ENCODE results near the gene LIPG. TPM values are rescaled to one million over a fixed set of nuclear protein-coding genes. Genes with fewer than 3 reads are reported as not detected.
A peak's percentile ranks its signal among the peaks of the same experiment; 100 is the strongest.

LIPG gene
- total RNA-seq, 1 donor from 2014 or later, result 6.7 TPM

- DNase-seq (ENCODE audit: low spot score), result no peak
Measured at GRCh38 chr18:49610022-49610445, 48.2 kb downstream of the LIPG start.

- no peak for DNase-seq (ENCODE audit: low spot score)
Measured at GRCh38 chr18:49611316-49611715, 49.5 kb downstream of the LIPG start.

GRCh38 chr18:49612515-49613033 is 50.7 kb downstream of the LIPG start:
- no peak for DNase-seq (ENCODE audit: low spot score)

GRCh38 chr18:49613141-49613640 is 51.3 kb downstream of the LIPG start:
- no peak for DNase-seq (ENCODE audit: low spot score)

GRCh38 chr18:49613641-49614151 is 51.8 kb downstream of the LIPG start:
- no peak for DNase-seq (ENCODE audit: low spot score)

GRCh38 chr18:49616618-49617328 is 54.9 kb downstream of the LIPG start:
- no peak for DNase-seq (ENCODE audit: low spot score)

- no peak for DNase-seq (ENCODE audit: low spot score)
Measured at GRCh38 chr18:49617329-49617695, 55.5 kb downstream of the LIPG start.

- DNase-seq (ENCODE audit: low spot score), result peak; percentile 15
Measured at GRCh38 chr18:49617865-49618264, 56.0 kb downstream of the LIPG start.

- DNase-seq (ENCODE audit: low spot score), result no peak
Measured at GRCh38 chr18:49618742-49619681, 57.2 kb downstream of the LIPG start.

- no peak for DNase-seq (ENCODE audit: low spot score)
Measured at GRCh38 chr18:49619801-49620200, 57.9 kb downstream of the LIPG start.

GRCh38 chr18:49621301-49621700 is 59.4 kb downstream of the LIPG start:
- DNase-seq (ENCODE audit: low spot score), result no peak

GRCh38 chr18:49621717-49622351 is 60.0 kb downstream of the LIPG start:
- DNase-seq (ENCODE audit: low spot score), result no peak

- DNase-seq (ENCODE audit: low spot score), result no peak
Measured at GRCh38 chr18:49623571-49623970, 61.7 kb downstream of the LIPG start.

- no peak for DNase-seq (ENCODE audit: low spot score)
Measured at GRCh38 chr18:49625021-49625691, 63.3 kb downstream of the LIPG start.

- DNase-seq (ENCODE audit: low spot score), result no peak
Measured at GRCh38 chr18:49626842-49627467, 65.1 kb downstream of the LIPG start.

GRCh38 chr18:49628119-49628518 is 66.3 kb downstream of the LIPG start:
- DNase-seq (ENCODE audit: low spot score), result no peak

GRCh38 chr18:49628881-49629795 is 67.3 kb downstream of the LIPG start:
- no peak for DNase-seq (ENCODE audit: low spot score)

- DNase-seq (ENCODE audit: low spot score), result no peak
Measured at GRCh38 chr18:49630246-49630699, 68.4 kb downstream of the LIPG start.

- DNase-seq (ENCODE audit: low spot score), result no peak
Measured at GRCh38 chr18:49631146-49631866, 69.4 kb downstream of the LIPG start.

Data from umbilical cord (tissue), 2 donors.